SK-N-SH treated with all-trans-retinoic acid at 6 μM for 48 hours (cell line): ENCODE data around the gene CIDEC.

Experiments used
- ARNTL ChIP-seq: fragments of 450-650 bp; formaldehyde crosslinking; IDR thresholded peaks from 2 replicates; pipeline ENCODE4 v1.5.0; 2020; ENCODE audit warnings: low read depth, mild to moderate bottlenecking, moderate library complexity, borderline replicate concordance
- CSRNP3 ChIP-seq: fragments of 250-450 bp; sonication (Bioruptor Pico); IDR thresholded peaks from 2 replicates; pipeline ENCODE4 v1.5.1; 2021; ENCODE audit warnings: mild to moderate bottlenecking, moderate library complexity
- GLIS3 ChIP-seq: fragments of 250-450 bp; sonication (Bioruptor Pico); IDR thresholded peaks from 2 replicates; pipeline ENCODE4 v1.5.0; 2020; ENCODE audit warnings: mild to moderate bottlenecking, moderate library complexity
- ISL1 ChIP-seq: fragments of 250-450 bp; sonication (Bioruptor Pico); IDR thresholded peaks from 2 replicates; pipeline ENCODE4 v2.1.2; 2022; ENCODE audit warnings: mild to moderate bottlenecking, moderate library complexity
- PATZ1 ChIP-seq: fragments of 250-450 bp; sonication (Bioruptor Pico); IDR thresholded peaks from 2 replicates; pipeline ENCODE4 v1.8.0; 2020; ENCODE audit warnings: mild to moderate bottlenecking, moderate library complexity, borderline replicate concordance
- POU6F1 ChIP-seq: fragments of 250-450 bp; sonication (Bioruptor Pico); IDR thresholded peaks from 2 replicates; pipeline ENCODE4 v1.8.0; 2021; ENCODE audit warnings: low read depth, mild to moderate bottlenecking, moderate library complexity, borderline replicate concordance
- PPARA ChIP-seq: fragments of 250-450 bp; sonication (Bioruptor Pico); IDR thresholded peaks from 2 replicates; pipeline ENCODE4 v1.5.0; 2020; ENCODE audit warnings: mild to moderate bottlenecking, borderline replicate concordance
- SNAI2 ChIP-seq: fragments of 250-450 bp; sonication (Bioruptor Pico); IDR thresholded peaks from 2 replicates; pipeline ENCODE4 v1.5.0; 2020; ENCODE audit warnings: mild to moderate bottlenecking, moderate library complexity
- TCF4 ChIP-seq: fragments of 250-450 bp; sonication (Bioruptor Pico); IDR thresholded peaks from 2 replicates; pipeline ENCODE4 v1.8.0; 2021; ENCODE audit warnings: mild to moderate bottlenecking, moderate library complexity, borderline replicate concordance
- TSHZ2 ChIP-seq: fragments of 250-450 bp; sonication (Bioruptor Pico); IDR thresholded peaks from 2 replicates; pipeline ENCODE4 v1.5.0; 2020; ENCODE audit warnings: mild to moderate bottlenecking, moderate library complexity
- ZFP30 ChIP-seq: fragments of 450-650 bp; formaldehyde crosslinking; IDR thresholded peaks from 2 replicates; pipeline ENCODE4 v1.5.0; 2022; ENCODE audit warnings: mild to moderate bottlenecking, moderate library complexity
- ZNF565 ChIP-seq: fragments of 450-650 bp; formaldehyde crosslinking; conservative IDR thresholded peaks from 2 replicates; pipeline ENCODE4 v1.5.0; 2020; ENCODE audit warnings: low read depth, mild to moderate bottlenecking, moderate library complexity
- ZNF8 ChIP-seq: fragments of 450-650 bp; formaldehyde crosslinking; IDR thresholded peaks from 2 replicates; pipeline ENCODE4 v1.5.0; 2020; ENCODE audit warnings: mild to moderate bottlenecking, moderate library complexity
- TF ChIP-seq, protein P1 (sequence below): fragments of 250-450 bp; sonication (Bioruptor Pico); IDR thresholded peaks from 2 replicates; pipeline ENCODE4 v1.5.1; 2020; ENCODE audit warnings: low read depth, mild to moderate bottlenecking, moderate library complexity

GRCh38 chr3:9889405-9889804 lies 9.4 kb upstream of the CIDEC start:
- TF ChIP-seq GLIS3 (CRISPR knock-in tag) (no peak), PPARA (CRISPR knock-in tag) (no peak), CSRNP3 (CRISPR knock-in tag) (no peak), TCF4 (no peak), PATZ1 (CRISPR knock-in tag) (no peak), ZNF8 (CRISPR knock-in tag) (no peak), ARNTL (CRISPR knock-in tag) (no peak), ISL1 (CRISPR knock-in tag) (no peak), ZFP30 (no peak), TSHZ2 (CRISPR knock-in tag) (no peak), SNAI2 (no peak), POU6F1 (CRISPR knock-in tag) (no peak), ZNF565 (CRISPR knock-in tag) (no peak)
- TF ChIP-seq, protein P1, sequence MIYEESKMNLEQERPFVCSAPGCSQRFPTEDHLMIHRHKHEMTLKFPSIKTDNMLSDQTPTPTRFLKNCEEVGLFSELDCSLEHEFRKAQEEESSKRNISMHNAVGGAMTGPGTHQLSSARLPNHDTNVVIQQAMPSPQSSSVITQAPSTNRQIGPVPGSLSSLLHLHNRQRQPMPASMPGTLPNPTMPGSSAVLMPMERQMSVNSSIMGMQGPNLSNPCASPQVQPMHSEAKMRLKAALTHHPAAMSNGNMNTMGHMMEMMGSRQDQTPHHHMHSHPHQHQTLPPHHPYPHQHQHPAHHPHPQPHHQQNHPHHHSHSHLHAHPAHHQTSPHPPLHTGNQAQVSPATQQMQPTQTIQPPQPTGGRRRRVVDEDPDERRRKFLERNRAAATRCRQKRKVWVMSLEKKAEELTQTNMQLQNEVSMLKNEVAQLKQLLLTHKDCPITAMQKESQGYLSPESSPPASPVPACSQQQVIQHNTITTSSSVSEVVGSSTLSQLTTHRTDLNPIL (CRISPR knock-in tag), result no peak
